Uterus (tissue), 4 donors: ENCODE results near the gene JPH2. TPM values are rescaled to one million over a fixed set of nuclear protein-coding genes. Genes with fewer than 3 reads are reported as not detected.

Experiments used
- DNase-seq, 2 donors: peaks; one replicate each; pipeline ENCODE4 v3.0.0-alpha.2; 2019 to 2020
- H3K27ac ChIP-seq, 2 donors: fragments of 200-600 bp; sonication (generic); 1 replicate in 1 of 2; 2 replicates in 1 of 2; pipeline ENCODE4 v1.5.1; 2016 to 2018
- H3K27me3 ChIP-seq, 2 donors: fragments of 200-600 bp; sonication (generic); one replicate each; pipeline ENCODE4 v1.5.1; 2018 to 2019; ENCODE audit warnings: control low read depth in 1 of 2
- H3K36me3 ChIP-seq, 2 donors: fragments of 200-600 bp; sonication (generic); one replicate each; pipeline ENCODE4 v1.5.1; 2019; ENCODE audit warnings: control low read depth in 1 of 2
- H3K4me1 ChIP-seq, 2 donors: fragments of 200-600 bp; sonication (generic); one replicate each; pipeline ENCODE4 v1.5.1; 2018 to 2019; ENCODE audit warnings: control low read depth in 1 of 2
- H3K4me3 ChIP-seq, 2 donors: fragments of 200-600 bp; sonication (generic); 1 replicate in 1 of 2; 2 replicates in 1 of 2; pipeline ENCODE4 v1.5.1; 2018 to 2019; ENCODE audit warnings: mild to moderate bottlenecking in 1 of 2
- H3K9me3 ChIP-seq, 2 donors: fragments of 200-600 bp; sonication (generic); one replicate each; pipeline ENCODE4 v1.5.1; 2019; ENCODE audit warnings: control low read depth in 1 of 2
- POLR2A ChIP-seq, 2 donors: fragments of 450-650 bp; IDR thresholded peaks; one replicate each; pipeline ENCODE4 v1.6.1; 2016; ENCODE audit warnings: antibody characterized with exemption in 2 of 2, mild to moderate bottlenecking in 1 of 2, moderate library complexity in 1 of 2
- intact Hi-C: fragments of 100-400 bp; cut with DNase I; formaldehyde crosslinking; loops from one replicate; pipeline ENCODE4 v1.15.1; 2023; ENCODE audit warnings: low total_unique reads
- total RNA-seq, 4 donors: library from RNA; depleted of rRNA in 3 of 4; stranded (reverse); fragments of >200 nt in 3 of 4; gene quantifications; one replicate each; pipeline versions ENCODE4 v1.1.0 to v1.2.4, GENCODE V29; 2014 to 2023
- TF ChIP-seq, protein P1 (sequence below), 4 experiments: fragments of 200-600 bp in 2 of 4; fragments of 450-650 bp in 2 of 4; sonication (generic) in 2 of 4; IDR thresholded peaks; one replicate each; pipeline ENCODE4 v1.5.1; 2016 to 2019; ENCODE audit warnings: antibody characterized with exemption in 4 of 4, mild to moderate bottlenecking in 2 of 4, moderate library complexity in 1 of 4
- donor health status: DM: yes; HTN: yes; CAD: no.

The JPH2 gene
- total RNA-seq, 4 donors from 2014 or later: 17.6 to 133 (median 61.2) TPM

GRCh38 chr20:44142413-44142812, 44.6 kb downstream of the JPH2 start:
- Histone ChIP-seq H3K27me3 (no peaks in the 10 kb centered on the region), H3K27ac (peak overlapping the region; percentile 93 to 96), H3K36me3 (no peaks in the 10 kb centered on the region), H3K4me3 (no peak overlapping the region), H3K9me3 (no peaks in the 10 kb centered on the region), H3K4me1 (peaks cover 6 to 11% of the 10 kb centered on the region in 2 donors)
- TF ChIP-seq, protein P1, sequence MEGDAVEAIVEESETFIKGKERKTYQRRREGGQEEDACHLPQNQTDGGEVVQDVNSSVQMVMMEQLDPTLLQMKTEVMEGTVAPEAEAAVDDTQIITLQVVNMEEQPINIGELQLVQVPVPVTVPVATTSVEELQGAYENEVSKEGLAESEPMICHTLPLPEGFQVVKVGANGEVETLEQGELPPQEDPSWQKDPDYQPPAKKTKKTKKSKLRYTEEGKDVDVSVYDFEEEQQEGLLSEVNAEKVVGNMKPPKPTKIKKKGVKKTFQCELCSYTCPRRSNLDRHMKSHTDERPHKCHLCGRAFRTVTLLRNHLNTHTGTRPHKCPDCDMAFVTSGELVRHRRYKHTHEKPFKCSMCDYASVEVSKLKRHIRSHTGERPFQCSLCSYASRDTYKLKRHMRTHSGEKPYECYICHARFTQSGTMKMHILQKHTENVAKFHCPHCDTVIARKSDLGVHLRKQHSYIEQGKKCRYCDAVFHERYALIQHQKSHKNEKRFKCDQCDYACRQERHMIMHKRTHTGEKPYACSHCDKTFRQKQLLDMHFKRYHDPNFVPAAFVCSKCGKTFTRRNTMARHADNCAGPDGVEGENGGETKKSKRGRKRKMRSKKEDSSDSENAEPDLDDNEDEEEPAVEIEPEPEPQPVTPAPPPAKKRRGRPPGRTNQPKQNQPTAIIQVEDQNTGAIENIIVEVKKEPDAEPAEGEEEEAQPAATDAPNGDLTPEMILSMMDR (IDR thresholded peaks at IDR 0.05): no peak
- TF ChIP-seq POLR2A (IDR thresholded peaks at IDR 0.05): no peak
- peak; percentile 68 for DNase-seq
- intact Hi-C loops: no loop called here

DNA sequence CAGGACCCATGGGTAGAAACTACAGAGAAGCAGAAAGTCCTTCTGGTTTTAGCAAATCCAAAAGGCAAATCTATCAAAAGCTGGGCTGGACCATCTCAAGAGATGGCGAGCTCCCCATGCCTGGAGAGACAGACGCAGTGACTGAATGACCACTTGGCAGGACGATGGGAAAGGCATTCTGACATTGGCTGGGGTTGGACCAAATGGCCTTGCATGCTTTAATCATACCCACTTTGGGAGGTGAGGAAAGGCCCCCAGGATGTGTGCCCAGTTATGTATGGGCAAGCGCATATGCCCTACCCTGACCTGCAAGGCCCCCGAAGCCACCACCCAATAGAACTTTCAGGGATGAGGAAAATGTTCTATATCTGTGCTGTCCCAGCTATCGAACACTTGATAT, 45.1 kb downstream of the JPH2 start:
- Histone ChIP-seq H3K36me3 (no peaks in the 10 kb centered on the region), H3K4me1 (peaks cover 6 to 11% of the 10 kb centered on the region in 2 donors), H3K27me3 (no peaks in the 10 kb centered on the region), H3K4me3 (no peak overlapping the region), H3K9me3 (no peaks in the 10 kb centered on the region), H3K27ac (peak overlapping the region; percentile 93 to 96)
- DNase-seq: no peak
- TF ChIP-seq POLR2A (IDR thresholded peaks at IDR 0.05): no peak
- TF ChIP-seq, protein P1 (IDR thresholded peaks at IDR 0.05): no peak
- intact Hi-C loops: no loop called here

GRCh38 chr20:44138867-44139266, 48.1 kb downstream of the JPH2 start:
- H3K27ac ChIP-seq: peak overlapping the region; percentile 93 to 96
- intact Hi-C loops: no loop called here
- peaks cover 6 to 11% of the 10 kb centered on the region in 2 donors for H3K4me1 ChIP-seq
- TF ChIP-seq, protein P1 (IDR thresholded peaks at IDR 0.05): no peak
- no peak for TF ChIP-seq POLR2A (IDR thresholded peaks at IDR 0.05)
- no peaks in the 10 kb centered on the region for H3K27me3 ChIP-seq
- H3K36me3 ChIP-seq: no peaks in the 10 kb centered on the region
- H3K4me3 ChIP-seq: no peak overlapping the region
- no peak for DNase-seq
- H3K9me3 ChIP-seq: no peaks in the 10 kb centered on the region

DNA sequence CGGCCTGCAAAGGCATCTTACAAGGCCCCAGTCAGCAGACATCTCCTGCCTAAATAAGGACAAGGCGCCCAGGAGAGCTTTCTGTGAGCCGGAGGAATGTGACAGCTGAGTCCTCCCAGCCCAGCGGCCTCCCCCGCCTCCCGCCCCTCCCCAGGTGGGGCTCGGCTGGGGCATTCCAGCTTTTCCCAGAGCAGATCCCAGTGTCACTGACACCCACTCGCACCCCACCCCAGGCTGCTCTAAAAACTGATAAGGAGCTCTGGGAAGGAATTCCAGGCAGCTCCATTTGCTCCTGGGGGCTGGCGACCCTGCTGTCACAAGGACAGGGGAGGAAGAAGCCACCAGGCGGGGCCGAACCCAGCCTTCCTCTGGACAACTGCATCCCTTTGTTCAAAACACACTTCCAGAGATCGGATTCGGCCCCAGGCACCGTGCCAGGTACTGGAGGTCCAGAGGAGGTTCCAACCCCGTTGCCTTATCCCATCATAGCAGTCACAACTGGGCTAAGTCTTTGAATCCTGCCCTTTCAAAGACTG, 49.7 kb downstream of the JPH2 start:
- intact Hi-C loops: no loop called here
- H3K4me3 ChIP-seq: no peak overlapping the region

GRCh38 chr20:44136579-44137265, 50.3 kb downstream of the JPH2 start:
- peak overlapping the region; percentile 93 to 96 for H3K27ac ChIP-seq
- intact Hi-C loops: no loop called here
- no peaks in the 10 kb centered on the region for H3K27me3 ChIP-seq
- H3K4me1 ChIP-seq: peaks cover 0 to 3% of the 10 kb centered on the region in 2 donors
- H3K36me3 ChIP-seq: no peaks in the 10 kb centered on the region
- DNase-seq: no peak
- no peaks in the 10 kb centered on the region for H3K9me3 ChIP-seq
- TF ChIP-seq, protein P1 (IDR thresholded peaks at IDR 0.05): no peak
- no peak for TF ChIP-seq POLR2A (IDR thresholded peaks at IDR 0.05)
- no peak overlapping the region for H3K4me3 ChIP-seq

More for the DNA sequence above, 49.7 kb downstream of the JPH2 start:
- Histone ChIP-seq H3K27me3 (no peaks in the 10 kb centered on the region), H3K36me3 (no peaks in the 10 kb centered on the region), H3K9me3 (no peaks in the 10 kb centered on the region), H3K4me1 (peaks cover 0 to 3% of the 10 kb centered on the region in 2 donors), H3K27ac (peak overlapping the region; percentile 93 to 96)
- TF ChIP-seq, protein P1 (IDR thresholded peaks at IDR 0.05): no peak
- TF ChIP-seq POLR2A (IDR thresholded peaks at IDR 0.05): peak in 1 of 2 donors; percentile 36
- peak; percentile 84 to 93 for DNase-seq
